H1 (cell line): ENCODE results near the gene FOXD4L6.
"Not testable (repeated sequence)": the region's sequence is repeated elsewhere in the genome, so short reads cannot be mapped to it uniquely, and the experiment has no call there.

Source experiments
- EZH2 ChIP-seq: fragments of 200-600 bp; sonication (generic); IDR thresholded peaks from 2 replicates; pipeline ENCODE4 v1.7.1; 2012; ENCODE audit warnings: low read depth, mild to moderate bottlenecking, moderate library complexity, low read length, inconsistent platforms; ENCODE audit not compliant: severe bottlenecking
- POLR2A ChIP-seq, 2 experiments: IDR thresholded peaks; 1 replicate in 1 of 2; 2 replicates in 1 of 2; pipeline ENCODE4 v1.6.1; 2011; ENCODE audit warnings: low read depth in 2 of 2, low read length in 2 of 2, mild to moderate bottlenecking in 2 of 2; ENCODE audit errors: control extremely low read depth in 1 of 2
- RFX5 ChIP-seq: IDR thresholded peaks from 2 replicates; pipeline ENCODE4 v1.6.1; 2011; ENCODE audit warnings: low read depth, low read length, improper control_type of control experiment, borderline replicate concordance
- TEAD4 ChIP-seq: IDR thresholded peaks from 2 replicates; pipeline ENCODE4 v1.6.1; 2012; ENCODE audit warnings: low read depth, low read length, inconsistent platforms, mixed read lengths
- TF ChIP-seq, protein P1 (sequence below), 3 experiments: IDR thresholded peaks; 1 replicate in 2 of 3; 2 replicates in 1 of 3; pipeline versions ENCODE4 v1.5.1 to v1.6.1; 2011; ENCODE audit warnings: low read length in 3 of 3, mild to moderate bottlenecking in 3 of 3, inconsistent platforms in 2 of 3, low read depth in 1 of 3, moderate library complexity in 1 of 3; ENCODE audit not compliant: insufficient read depth in 1 of 3; ENCODE audit errors: control extremely low read depth in 1 of 3

DNA sequence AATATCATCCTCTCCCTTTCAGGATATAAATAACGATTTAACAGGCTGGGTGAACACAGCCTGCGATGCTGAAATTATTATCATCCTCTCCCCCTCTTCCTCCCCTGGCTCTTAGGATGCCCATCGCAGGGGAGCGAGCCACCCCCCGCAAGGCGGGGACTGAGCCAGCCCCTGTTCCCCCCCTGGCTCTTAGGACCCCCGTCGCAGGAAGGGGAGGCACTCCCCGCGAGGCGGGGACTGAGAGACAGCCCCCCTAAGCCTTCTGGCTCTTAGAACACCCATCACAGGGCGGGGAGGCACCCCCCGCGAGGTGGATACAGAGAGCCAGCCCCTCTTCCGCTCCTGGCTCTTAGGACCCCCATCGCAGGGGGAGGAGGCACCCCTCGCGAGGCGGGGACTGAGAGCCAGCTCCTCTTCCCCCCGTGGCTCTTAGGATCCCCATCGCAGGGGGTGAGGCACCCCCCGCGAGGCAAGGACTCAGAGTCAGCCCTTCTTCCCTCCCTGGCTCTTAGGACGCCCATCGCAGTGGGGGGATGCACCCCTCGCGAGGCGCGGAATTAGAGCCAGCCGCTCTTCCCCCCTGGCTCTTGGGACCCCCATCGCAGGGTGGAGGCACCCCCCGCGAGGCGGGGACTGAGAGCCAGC is 21.9 kb downstream of the FOXD4L6 start:
- not testable (repeated sequence) for TF ChIP-seq EZH2; TEAD4; RFX5; POLR2A (IDR thresholded peaks at IDR 0.05; ENCODE audit: control extremely low read depth in 1 of 2, low read depth in 2 of 2, low read length in 2 of 2)
- TF ChIP-seq, protein P1, sequence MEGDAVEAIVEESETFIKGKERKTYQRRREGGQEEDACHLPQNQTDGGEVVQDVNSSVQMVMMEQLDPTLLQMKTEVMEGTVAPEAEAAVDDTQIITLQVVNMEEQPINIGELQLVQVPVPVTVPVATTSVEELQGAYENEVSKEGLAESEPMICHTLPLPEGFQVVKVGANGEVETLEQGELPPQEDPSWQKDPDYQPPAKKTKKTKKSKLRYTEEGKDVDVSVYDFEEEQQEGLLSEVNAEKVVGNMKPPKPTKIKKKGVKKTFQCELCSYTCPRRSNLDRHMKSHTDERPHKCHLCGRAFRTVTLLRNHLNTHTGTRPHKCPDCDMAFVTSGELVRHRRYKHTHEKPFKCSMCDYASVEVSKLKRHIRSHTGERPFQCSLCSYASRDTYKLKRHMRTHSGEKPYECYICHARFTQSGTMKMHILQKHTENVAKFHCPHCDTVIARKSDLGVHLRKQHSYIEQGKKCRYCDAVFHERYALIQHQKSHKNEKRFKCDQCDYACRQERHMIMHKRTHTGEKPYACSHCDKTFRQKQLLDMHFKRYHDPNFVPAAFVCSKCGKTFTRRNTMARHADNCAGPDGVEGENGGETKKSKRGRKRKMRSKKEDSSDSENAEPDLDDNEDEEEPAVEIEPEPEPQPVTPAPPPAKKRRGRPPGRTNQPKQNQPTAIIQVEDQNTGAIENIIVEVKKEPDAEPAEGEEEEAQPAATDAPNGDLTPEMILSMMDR (IDR thresholded peaks at IDR 0.05; ENCODE audit: control extremely low read depth in 1 of 3, insufficient read depth in 1 of 3, low read depth in 1 of 3, low read length in 3 of 3), result not testable (repeated sequence)
